T-helper 1 cell (primary cell): Measurements from ENCODE around the gene ZBTB7B.

Experiments used
- DNase-seq, 5 donors: peaks; one replicate each; pipeline ENCODE4 v3.0.0-alpha.2; 2012 to 2020

ZBTB7B gene

DNA sequence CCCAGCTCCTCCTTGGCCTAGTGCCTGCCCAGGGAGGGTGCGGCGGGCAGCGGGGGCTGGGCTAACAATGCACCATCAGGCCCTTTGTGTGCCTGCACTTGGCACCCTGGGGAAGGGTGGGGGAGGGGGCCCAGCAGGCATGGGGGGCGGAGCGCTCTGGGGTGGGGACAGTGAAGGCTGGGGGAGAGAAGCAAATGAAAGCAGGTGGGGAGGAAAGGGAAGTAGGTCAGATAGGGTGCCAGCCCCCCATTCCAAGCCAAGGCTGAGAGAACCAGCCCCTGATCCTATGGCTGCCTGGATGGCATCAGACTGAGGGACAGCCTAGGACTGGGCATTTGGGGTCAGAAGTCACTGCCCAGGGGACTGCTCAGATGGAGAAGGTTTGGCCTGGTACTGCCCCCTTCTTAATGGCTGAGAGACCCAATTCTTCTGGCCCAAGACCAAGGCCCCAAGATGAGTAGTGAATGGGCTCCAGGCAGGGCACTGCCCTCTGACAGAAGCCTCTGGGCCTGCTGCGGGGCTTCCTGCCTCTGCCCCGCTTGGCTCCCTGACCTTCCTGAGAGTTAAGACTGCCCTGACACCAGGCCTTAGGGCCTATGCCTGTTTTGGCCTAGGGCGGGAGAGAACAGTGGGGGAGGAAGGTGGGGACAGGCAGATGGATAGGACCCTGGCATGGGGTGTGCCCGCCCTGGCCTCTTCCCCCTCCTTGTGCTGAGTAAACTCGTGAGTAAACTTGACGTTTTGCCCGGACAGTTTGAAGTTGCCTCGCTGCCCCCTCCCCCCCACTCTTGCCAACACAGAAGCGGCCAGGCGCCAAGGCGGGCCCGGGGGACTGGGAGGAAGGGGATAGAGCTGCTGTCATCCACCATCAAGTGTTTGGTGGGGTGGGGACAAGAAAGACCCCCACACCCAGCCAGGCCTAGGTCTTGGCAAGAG, 2.7 kb downstream of the ZBTB7B start:
- DNase-seq = peak in 2 of 5 donors; percentile 32 to 54

DNA sequence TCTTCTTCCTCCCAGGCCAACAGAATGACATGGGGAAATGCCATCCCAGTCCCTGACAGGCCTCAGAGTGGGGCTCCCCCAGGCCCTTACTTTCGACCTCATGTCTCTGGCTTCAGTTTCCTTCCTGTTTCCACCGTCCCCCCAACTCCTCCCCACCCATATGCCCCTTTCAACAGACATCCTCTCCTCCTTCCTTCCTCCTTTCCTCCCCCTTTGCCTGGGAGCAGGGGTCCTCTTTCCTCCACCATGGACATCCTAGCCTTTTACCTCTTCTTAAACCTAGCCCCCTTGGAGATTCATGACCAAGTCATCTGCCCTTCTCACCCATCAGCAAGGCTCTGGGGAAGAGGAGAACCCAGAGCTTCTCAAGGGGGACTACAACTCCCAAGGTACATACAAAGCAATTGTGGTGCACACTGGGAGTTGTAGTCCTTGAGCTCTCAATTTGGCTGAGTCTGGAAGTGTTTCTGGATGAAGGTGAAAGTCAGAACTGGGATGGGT, 4.0 kb downstream of the ZBTB7B start:
- DNase-seq = peak in 1 of 5 donors; percentile 70

DNA sequence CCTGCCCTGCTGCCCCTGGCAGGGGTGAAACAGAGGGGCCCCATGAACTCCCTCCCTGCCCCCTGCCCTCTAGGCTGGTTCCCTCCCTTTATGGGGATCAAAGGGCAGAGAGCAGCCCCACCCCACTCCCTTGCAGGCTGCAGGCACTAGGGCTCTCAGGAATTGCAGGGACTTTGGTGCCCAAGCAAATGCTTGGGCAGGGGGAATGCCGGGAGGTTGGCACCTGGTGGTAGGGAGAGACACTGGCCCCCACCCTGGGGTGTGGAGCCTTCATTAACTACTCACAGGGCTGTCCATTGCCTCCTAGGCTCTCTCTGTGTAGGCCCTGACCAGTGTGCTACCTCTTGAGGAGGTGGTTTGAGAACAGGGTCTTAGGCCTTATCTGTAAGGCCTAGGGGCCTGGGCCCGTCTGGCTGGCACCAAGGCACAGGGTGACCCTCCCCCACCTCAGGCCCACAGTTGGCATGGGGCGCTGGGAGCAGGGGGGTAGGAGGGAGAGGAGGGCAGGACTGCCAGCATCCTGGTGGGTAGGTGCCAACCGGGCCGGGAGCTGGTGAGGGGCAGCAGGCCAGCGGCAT, 4.7 kb downstream of the ZBTB7B start:
- DNase-seq = no peak

GRCh38 chr1:155008015-155008941, 5.7 kb downstream of the ZBTB7B start:
- peak in 1 of 5 donors; percentile 81 for DNase-seq

GRCh38 chr1:155009221-155009711, 6.7 kb downstream of the ZBTB7B start:
- no peak for DNase-seq

GRCh38 chr1:155009742-155010141, 7.1 kb downstream of the ZBTB7B start:
- DNase-seq = no peak

GRCh38 chr1:155010211-155010918, 7.8 kb downstream of the ZBTB7B start:
- no peak for DNase-seq

- no peak for DNase-seq
Measured at GRCh38 chr1:155011004-155011416, 8.4 kb downstream of the ZBTB7B start.

DNA sequence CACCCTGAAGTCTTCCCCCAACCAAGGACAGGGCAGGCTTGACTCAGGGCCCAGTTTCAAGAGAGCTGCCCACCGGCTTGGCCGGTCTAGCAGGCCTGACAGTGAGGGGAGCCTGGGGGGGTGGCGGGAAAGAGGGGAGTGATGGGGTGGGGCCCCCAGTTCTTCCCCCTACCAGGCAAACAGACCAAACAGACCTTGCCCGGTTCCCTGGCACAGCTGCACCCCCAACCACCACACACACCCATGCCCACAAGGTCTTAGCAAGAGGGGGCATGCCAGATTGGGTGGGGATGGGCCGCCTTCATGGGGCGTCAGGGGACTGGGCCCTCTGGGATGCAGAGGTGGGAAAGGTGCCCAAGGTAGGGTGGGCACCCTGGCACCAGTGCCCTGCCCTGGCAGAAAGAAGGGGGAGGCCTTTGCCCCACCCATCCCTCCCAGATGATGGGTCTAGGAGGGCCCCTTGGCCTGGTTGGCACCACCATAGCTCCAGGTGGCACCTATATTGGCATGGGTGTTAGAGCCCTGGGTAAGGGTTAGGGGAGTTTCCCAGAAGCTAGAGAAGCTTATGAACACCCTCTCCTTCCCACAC, 8.9 kb downstream of the ZBTB7B start:
- no peak for DNase-seq

DNA sequence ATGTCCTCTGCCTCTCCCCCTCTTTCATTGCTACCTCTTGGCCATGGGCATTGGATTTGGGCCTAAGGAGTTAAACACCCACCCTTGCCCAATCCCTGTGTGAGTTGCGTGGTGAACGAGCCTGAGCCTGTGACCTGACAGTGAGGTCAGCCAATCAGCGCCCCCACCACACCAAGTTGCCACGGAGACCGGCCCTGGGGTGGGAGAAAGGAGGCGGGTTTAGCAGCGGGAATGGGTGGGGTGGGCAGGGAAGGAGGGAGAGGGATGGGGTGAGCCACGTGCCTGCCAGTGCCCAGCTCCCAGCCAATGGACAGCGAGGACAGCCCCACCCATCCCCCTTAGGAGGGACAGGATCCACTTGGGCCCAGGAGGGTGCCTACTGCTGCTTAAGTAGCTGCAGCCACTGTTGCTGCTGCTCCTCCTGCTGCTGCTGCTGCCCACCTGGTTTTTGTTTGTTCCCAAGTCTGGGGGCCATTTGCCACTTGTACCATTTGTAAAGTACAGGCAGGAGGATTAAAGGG, 9.5 kb downstream of the ZBTB7B start:
- peak in 1 of 5 donors; percentile 64 for DNase-seq

GRCh38 chr1:155012776-155013602, 10.4 kb downstream of the ZBTB7B start:
- DNase-seq = no peak

DNA sequence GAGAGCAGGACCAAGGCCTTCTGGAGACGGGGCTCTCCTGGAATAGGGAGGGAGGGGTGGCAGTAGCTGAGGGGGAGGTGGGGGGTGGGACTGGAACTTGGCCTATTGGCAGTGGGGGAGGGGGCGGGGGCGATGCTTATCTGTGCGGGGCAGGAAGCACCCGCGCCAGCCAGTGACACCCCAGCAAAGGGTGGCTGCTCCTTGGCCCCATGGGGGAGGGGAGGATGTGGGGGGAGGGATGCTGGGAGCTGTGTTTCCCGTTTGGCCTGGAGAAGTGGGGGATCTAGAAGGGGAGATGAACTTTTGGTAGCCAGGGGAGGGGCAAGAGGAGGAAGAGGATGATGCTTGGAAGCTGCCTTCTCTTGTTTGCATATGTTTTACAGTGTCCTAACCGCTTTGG, 11.0 kb downstream of the ZBTB7B start:
- DNase-seq = peak in 3 of 5 donors; percentile 36 to 55 (median 53)

GRCh38 chr1:155014709-155015508, 12.3 kb downstream of the ZBTB7B start:
- no peak for DNase-seq

DNA sequence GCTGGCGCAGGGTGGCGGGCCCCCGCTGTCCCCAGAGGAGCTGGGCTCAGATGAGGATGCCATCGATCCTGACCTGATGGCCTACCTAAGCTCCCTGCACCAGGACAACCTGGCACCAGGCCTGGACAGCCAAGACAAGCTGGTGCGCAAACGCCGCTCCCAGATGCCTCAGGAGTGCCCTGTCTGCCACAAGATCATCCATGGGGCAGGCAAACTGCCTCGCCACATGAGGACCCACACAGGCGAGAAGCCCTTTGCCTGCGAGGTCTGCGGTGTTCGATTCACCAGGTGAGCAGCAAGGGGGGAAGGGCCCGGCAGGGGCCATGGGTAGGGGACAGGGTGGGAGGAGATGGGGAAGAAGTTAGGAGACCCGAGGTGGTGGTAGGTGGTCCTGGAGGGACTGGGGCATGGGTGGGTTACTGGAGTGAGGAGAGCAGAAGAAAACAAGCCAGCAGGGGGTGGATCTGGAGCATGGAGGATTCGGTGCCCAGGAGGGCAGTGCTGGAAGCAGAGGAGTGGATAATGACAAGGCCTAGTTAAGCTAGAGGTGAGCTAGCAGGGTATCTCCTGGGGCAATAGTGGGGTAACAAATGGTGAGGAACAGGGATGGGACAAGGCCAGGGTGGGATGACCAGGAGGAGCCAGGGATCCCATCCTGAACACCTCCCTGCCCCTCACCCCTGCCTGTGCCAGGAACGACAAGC, 13.1 kb downstream of the ZBTB7B start:
- no peak for DNase-seq

DNA sequence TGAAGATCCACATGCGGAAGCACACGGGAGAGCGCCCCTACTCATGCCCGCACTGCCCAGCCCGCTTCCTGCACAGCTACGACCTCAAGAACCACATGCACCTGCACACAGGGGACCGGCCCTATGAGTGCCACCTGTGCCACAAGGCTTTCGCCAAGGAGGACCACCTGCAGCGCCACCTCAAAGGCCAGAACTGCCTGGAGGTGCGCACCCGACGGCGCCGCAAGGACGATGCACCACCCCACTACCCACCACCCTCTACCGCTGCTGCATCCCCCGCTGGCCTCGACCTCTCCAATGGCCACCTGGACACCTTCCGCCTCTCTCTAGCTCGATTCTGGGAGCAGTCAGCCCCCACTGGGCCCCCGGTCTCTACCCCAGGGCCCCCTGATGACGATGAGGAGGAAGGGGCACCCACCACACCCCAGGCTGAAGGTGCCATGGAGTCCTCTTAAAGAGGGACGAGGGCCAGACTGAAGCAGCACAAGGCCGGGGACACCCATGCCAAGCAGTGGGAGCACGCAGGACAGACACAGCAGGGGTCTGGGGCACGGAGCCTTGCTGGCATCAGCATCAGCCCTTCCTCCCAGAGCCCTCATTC, 13.7 kb downstream of the ZBTB7B start:
- DNase-seq = peak in 1 of 5 donors; percentile 43

DNA sequence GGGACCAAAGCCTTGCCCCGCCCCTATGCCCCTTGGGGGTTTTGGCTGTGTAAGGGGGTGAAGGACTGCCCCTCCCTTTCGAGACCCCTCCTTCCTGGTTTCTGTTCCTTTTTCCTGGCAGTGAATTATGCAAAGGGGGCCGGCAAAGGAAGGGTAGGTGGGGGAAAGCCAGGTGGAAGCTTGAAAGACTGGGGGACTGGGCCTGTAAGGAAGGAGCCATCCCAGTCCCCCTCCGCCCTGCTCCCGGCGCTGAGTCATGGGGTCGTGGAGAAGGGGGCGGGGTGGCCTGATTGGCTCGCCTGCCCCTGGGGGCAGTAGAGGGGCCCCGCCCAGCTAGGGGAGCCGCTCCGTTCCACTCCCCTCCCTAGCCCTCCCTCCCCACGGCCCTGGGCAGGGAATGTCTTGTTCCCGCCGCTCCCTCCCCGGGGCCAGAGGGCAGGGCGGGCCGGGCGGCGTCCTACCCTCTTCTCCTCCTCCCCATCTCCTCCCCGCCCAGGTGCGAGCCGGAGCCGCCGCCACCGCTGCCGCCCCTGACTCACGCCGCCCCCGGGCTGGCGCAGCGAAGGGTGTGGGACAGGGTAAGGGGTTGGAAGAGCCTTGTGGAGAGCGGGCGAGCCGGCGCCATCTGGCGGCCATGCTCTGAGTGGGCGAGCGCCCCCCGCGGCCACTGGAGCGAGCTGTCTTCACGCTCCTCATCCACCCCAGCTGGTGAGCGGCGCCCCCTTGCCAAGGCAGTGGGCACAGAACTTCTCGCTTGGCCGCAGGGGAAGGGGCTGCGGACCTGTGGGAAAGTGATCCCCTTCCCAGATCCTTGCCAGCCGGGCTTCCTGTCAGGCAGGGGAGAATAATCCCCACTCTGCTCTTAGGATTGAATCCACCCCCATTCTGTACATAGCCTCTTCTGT, 14.7 kb downstream of the ZBTB7B start:
- DNase-seq = peak; percentile 79 to 88 (median 82)

DNA sequence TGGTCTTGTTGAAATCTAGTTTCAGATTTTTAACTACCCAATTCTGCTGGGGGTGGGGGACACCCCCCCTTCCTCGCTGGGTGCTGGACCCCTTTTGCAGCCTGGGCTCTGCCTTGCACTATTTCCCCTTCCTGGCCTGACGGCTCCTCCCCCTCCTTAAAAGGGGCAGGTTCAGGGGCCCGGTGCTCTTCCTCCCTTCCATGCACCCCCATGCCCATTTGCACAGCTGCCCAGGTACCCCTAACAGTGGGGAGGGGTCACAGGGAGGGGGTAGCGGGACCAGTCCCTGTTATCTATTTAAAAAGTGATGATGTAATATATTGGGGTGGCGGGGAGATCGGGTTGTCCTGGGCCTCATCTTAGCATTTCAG, 15.3 kb downstream of the ZBTB7B start:
- DNase-seq = no peak
